ENCODE measurements around the gene CAMKMT.
A peak's percentile ranks its signal among the peaks of the same experiment; 100 is the strongest.

The CAMKMT gene

GRCh38 chr2:44361330-44362206 is at the start of gene CAMKMT, which contains the start of gene PREPL:
CAMKMT (plus strand) TSS chr2:44361947.
PREPL (minus strand) TSS chr2:44361494; CDS start chr2:44346342, 15,152 bp downstream.
- DNase-seq (ENCODE audit: low spot score): peak; percentile 98

GRCh38 chr2:44314362-44314761 is 47.4 kb upstream of the CAMKMT start:
- DNase-seq (ENCODE audit: low spot score): no peak

GRCh38 chr2:44315945-44316344 is 45.8 kb upstream of the CAMKMT start:
- no peak for DNase-seq (ENCODE audit: low spot score)

- DNase-seq (ENCODE audit: low spot score): no peak
Observed at GRCh38 chr2:44320832-44321231, 40.9 kb upstream of the CAMKMT start.

- DNase-seq (ENCODE audit: low spot score): no peak
Observed at GRCh38 chr2:44321360-44321759, 40.4 kb upstream of the CAMKMT start.

- peak; percentile 52 for DNase-seq (ENCODE audit: low spot score)
Observed at GRCh38 chr2:44324971-44325426, 36.7 kb upstream of the CAMKMT start.

GRCh38 chr2:44325897-44326296 is 35.9 kb upstream of the CAMKMT start:
- DNase-seq (ENCODE audit: low spot score): no peak

- no peak for DNase-seq (ENCODE audit: low spot score)
Observed at GRCh38 chr2:44326548-44327264, 35.0 kb upstream of the CAMKMT start.

- no peak for DNase-seq (ENCODE audit: low spot score)
Observed at GRCh38 chr2:44328750-44329149, 33.0 kb upstream of the CAMKMT start.

GRCh38 chr2:44329343-44329742 is 32.4 kb upstream of the CAMKMT start:
- DNase-seq (ENCODE audit: low spot score): no peak

- DNase-seq (ENCODE audit: low spot score): no peak
Observed at GRCh38 chr2:44330801-44331200, 30.9 kb upstream of the CAMKMT start.

GRCh38 chr2:44333994-44334393 is 27.8 kb upstream of the CAMKMT start:
- DNase-seq (ENCODE audit: low spot score): no peak

GRCh38 chr2:44335806-44336538 is 25.8 kb upstream of the CAMKMT start:
- no peak for DNase-seq (ENCODE audit: low spot score)

GRCh38 chr2:44342854-44343253 is 18.9 kb upstream of the CAMKMT start:
- peak; percentile 21 for DNase-seq (ENCODE audit: low spot score)

GRCh38 chr2:44347526-44347925 is 14.2 kb upstream of the CAMKMT start:
- no peak for DNase-seq (ENCODE audit: low spot score)

GRCh38 chr2:44348400-44348799 is 13.3 kb upstream of the CAMKMT start:
- DNase-seq (ENCODE audit: low spot score): no peak

- no peak for DNase-seq (ENCODE audit: low spot score)
Observed at GRCh38 chr2:44349506-44349905, 12.2 kb upstream of the CAMKMT start.

- no peak for DNase-seq (ENCODE audit: low spot score)
Observed at GRCh38 chr2:44351088-44351487, 10.7 kb upstream of the CAMKMT start.

- DNase-seq (ENCODE audit: low spot score): no peak
Observed at GRCh38 chr2:44351676-44352075, 10.1 kb upstream of the CAMKMT start.

GRCh38 chr2:44352510-44352909 is 9.2 kb upstream of the CAMKMT start:
- DNase-seq (ENCODE audit: low spot score): no peak

- DNase-seq (ENCODE audit: low spot score): no peak
Observed at GRCh38 chr2:44354761-44355160, 7.0 kb upstream of the CAMKMT start.

GRCh38 chr2:44358503-44358902 is 3.2 kb upstream of the CAMKMT start:
- DNase-seq (ENCODE audit: low spot score): no peak
